GM19023 (cell line): ENCODE results near the gene TRAF3IP1.

Source experiments
- ATAC-seq: cut with Tn5 transposase; IDR thresholded peaks from one replicate; pipeline ENCODE4 v1.9.1; 2021; ENCODE audit warnings: mild to moderate bottlenecking, moderate library complexity; ENCODE audit not compliant: unreplicated experiment

Gene TRAF3IP1

GRCh38 chr2:238423561-238424312 lies 103.4 kb downstream of the TRAF3IP1 start:
- ATAC-seq = no peak

GRCh38 chr2:238424313-238424700 lies 104.0 kb downstream of the TRAF3IP1 start:
- ATAC-seq = no peak

- no peak for ATAC-seq
Observed at GRCh38 chr2:238425505-238425978, 105.2 kb downstream of the TRAF3IP1 start.

- peak; percentile 7 for ATAC-seq
Observed at GRCh38 chr2:238425979-238426567, 105.8 kb downstream of the TRAF3IP1 start.

- peak; percentile 84 for ATAC-seq
Observed at GRCh38 chr2:238426568-238427434, 106.5 kb downstream of the TRAF3IP1 start, which contains the start of gene ASB1. Gene ASB1 (plus strand): TSS chr2:238426927. CDS start chr2:238427071, 144 bp downstream.

GRCh38 chr2:238427435-238428162 lies 107.3 kb downstream of the TRAF3IP1 start:
- ATAC-seq = peak; percentile 10

GRCh38 chr2:238428866-238429265 lies 108.5 kb downstream of the TRAF3IP1 start:
- ATAC-seq = no peak

- no peak for ATAC-seq
Observed at GRCh38 chr2:238430781-238431180, 110.5 kb downstream of the TRAF3IP1 start.

- no peak for ATAC-seq
Observed at GRCh38 chr2:238431456-238431855, 111.1 kb downstream of the TRAF3IP1 start.

- no peak for ATAC-seq
Observed at GRCh38 chr2:238433300-238433915, 113.1 kb downstream of the TRAF3IP1 start.

- no peak for ATAC-seq
Observed at GRCh38 chr2:238433941-238434845, 113.9 kb downstream of the TRAF3IP1 start.

GRCh38 chr2:238434846-238435751 lies 114.8 kb downstream of the TRAF3IP1 start:
- ATAC-seq = no peak

- no peak for ATAC-seq
Observed at GRCh38 chr2:238435752-238436096, 115.4 kb downstream of the TRAF3IP1 start.

GRCh38 chr2:238438856-238439849 lies 118.8 kb downstream of the TRAF3IP1 start:
- no peak for ATAC-seq

- no peak for ATAC-seq
Observed at GRCh38 chr2:238439917-238440316, 119.6 kb downstream of the TRAF3IP1 start.

- no peak for ATAC-seq
Observed at GRCh38 chr2:238440331-238440730, 120.0 kb downstream of the TRAF3IP1 start.

GRCh38 chr2:238440767-238441166 lies 120.4 kb downstream of the TRAF3IP1 start:
- ATAC-seq = no peak
